DOHH2 (cell line): ENCODE data around the gene LCN10.

ENCODE experiments used
- CTCF ChIP-seq: fragments of 200-600 bp; sonication (generic); IDR thresholded peaks from one replicate; pipeline ENCODE4 v1.5.1; 2014; ENCODE audit warnings: antibody characterized with exemption, mild to moderate bottlenecking, low read depth, low read length; ENCODE audit not compliant: poor library complexity, severe bottlenecking
- EZH2phosphoT487 ChIP-seq: fragments of 200-600 bp; sonication (generic); IDR thresholded peaks from 2 replicates; pipeline ENCODE4 v1.6.1; 2017; ENCODE audit warnings: borderline replicate concordance, mild to moderate bottlenecking, antibody characterized with exemption, low read length, moderate library complexity, mixed read lengths

GRCh38 chr9:136751814-136752213 lies 9.1 kb upstream of the LCN10 start:
- TF ChIP-seq CTCF, result no peak
- TF ChIP-seq EZH2phosphoT487, result no peak
